NCI-H82 treated with DMSO at 0.1 percent for 48 hours (cell line): ENCODE results near the gene KIAA1217.

Source experiments
- DNase-seq: peaks from one replicate; lab custom pipeline; 2025; ENCODE audit not compliant: unreplicated experiment; lab: John Stamatoyannopoulos, UW

Gene KIAA1217

GRCh38 chr10:24394461-24395190, 185.7 kb downstream of the KIAA1217 start:
- DNase-seq, result no peak

- DNase-seq, result no peak
Measured at GRCh38 chr10:24396396-24396795, 187.5 kb downstream of the KIAA1217 start.

DNA sequence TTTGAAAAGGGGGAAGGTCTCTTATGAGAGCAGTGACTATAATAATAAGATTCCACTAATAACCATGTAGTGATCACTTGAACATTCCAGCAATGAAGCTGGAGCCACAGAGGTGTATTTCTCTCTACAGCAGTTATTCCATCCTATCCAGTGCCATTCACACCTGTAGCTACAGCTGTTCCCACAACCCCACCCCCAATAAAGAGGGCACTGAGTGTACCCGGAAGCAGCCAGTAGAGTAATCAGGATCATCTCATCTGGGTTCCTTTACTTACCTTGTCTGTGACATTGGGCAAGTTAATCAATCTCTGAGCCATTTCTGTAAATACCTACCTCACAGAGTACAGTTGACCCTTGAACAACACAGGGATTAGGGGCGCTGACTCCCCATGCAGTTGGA, 188.7 kb downstream of the KIAA1217 start:
- DNase-seq, result no peak

DNA sequence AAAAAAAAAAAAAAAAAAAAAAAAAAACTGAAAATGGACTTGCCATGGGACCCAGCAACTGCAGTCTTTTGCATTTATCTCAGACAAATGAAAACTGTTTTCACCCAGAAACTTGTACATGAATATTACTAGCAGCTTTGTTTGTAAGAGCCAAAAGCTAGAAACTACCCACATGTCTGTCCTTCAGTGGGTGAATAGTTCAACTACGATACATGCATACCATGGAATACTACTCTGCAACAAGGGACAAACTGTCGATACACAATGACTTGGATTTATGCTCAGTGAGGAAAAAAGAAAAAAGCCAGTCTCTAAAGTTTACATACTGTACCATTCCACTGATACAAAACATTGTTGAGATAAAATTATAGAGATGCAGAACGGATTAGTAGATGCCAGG, 195.6 kb downstream of the KIAA1217 start:
- no peak for DNase-seq

GRCh38 chr10:24405635-24406034, 196.7 kb downstream of the KIAA1217 start:
- DNase-seq, result no peak

DNA sequence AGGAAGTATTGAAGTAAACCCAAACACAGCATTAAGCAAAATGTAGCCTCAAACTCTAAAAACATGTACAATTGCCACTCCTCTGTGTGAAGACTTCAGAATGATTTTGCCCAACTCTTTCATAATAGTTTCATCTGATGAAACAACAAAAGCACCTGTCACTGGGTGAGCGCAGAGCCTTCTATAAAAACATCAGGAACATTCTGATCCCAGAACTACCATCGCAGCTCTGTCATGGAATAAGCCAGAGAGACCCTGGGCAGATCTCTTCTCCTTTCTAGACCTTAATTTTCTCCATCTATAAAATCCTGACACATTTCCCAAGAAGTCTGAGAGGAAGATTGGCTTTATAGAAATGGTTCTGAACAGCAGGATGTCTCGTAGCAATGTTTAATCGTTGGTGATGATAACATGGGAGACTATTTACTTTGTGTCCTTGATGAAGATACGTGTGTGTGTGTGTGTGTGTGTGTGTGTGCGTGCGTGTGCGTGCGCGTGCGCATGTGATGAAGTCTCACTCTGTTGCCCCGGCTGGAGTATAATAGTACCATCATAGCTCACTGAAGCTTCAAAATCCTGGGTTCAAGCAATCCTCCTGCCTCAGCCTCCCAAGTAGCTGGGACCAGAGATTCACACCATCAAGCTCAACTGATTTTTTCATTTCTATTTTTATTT, 198.0 kb downstream of the KIAA1217 start:
- DNase-seq, result no peak

- DNase-seq, result no peak
Measured at GRCh38 chr10:24407928-24408327, 199.0 kb downstream of the KIAA1217 start.

DNA sequence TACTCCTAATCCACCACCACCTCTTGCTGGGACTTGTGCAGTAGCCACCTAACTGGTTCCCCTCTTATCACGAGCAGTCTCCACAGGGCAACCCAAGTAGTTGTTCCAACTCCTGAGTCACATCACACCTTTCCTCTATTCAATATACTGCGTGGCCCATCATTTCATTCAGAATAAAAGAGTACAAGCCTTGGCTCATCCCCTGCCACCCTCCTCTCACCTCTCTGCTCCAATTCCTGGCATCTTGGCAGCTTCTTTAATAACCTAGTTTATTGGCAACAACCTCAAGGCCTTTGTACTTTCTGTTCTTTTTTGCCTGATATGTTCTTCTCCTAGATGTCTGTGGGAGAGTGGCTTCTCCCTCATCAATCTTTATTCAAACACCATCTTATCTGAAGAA, 199.4 kb downstream of the KIAA1217 start:
- no peak for DNase-seq

- no peak for DNase-seq
Measured at GRCh38 chr10:24414597-24414996, 205.7 kb downstream of the KIAA1217 start.

DNA sequence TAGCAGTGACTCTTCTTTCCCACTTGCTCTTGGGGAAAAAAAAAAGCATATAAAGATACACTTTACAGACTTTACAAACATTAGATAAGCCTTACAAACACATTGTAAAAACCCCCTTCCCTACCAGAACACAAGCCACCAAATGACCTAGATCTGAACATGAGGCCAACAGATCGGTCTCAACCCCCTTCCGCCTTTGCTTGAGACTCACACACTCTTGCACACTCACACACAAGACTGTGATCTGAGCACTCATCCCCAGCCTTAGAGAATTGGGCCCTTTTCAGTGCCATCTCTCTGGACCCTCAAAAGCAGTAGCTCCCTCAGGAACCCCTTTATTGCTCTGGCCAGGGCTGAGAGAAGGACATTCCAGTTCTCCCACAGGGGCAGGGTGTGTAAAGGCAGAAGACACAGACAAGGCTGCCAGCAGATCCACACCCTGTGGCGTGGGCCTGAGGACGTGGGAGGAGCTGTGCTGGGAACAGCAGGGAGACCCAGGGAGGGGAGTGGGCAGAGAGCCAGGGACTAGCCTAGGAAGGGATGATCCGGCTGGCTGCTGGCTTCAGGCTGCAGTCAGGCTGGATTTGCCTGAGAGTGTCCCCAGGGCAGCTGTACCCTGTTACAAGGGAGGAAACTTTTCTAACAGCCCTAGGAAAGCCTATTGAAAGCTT, 206.7 kb downstream of the KIAA1217 start:
- peak; percentile 43 for DNase-seq

DNA sequence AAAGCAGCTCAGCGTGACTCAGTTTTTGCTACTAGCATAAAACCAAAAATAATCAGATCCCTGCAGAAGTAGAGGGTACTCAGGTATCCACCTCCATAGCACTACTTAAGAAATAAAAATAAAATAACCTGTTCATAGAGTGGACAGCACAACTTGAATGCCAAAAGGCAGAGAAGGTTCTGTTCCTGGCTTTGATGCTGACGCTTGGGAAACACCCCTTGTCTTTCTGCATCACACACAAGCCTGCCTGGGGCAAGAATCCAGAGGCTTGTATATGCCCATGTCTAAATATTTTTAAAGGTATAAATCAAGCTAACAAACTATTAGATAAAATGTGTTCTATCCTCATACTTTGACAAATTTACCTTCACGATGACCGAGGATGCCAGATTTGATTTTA, 207.3 kb downstream of the KIAA1217 start:
- no peak for DNase-seq

DNA sequence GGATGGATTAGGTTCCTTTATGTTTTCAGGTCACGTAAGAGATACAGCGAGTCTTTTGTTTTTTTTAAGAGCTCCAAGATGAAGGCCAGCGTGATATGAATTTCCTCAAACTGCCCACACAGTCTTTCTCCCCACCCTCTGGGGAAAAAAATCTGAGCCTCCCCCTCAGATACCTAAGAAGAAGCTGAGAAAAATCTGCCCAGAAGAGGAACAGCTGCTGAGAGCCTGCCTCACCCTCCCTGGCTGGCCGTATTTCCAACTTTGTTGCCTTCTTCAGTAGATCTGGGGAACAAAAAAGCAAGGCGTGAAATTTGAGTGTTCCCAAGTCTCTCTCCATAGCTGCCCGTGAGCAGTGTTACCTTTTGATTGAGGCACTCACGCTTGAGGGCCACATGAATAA, 208.1 kb downstream of the KIAA1217 start:
- DNase-seq, result no peak

DNA sequence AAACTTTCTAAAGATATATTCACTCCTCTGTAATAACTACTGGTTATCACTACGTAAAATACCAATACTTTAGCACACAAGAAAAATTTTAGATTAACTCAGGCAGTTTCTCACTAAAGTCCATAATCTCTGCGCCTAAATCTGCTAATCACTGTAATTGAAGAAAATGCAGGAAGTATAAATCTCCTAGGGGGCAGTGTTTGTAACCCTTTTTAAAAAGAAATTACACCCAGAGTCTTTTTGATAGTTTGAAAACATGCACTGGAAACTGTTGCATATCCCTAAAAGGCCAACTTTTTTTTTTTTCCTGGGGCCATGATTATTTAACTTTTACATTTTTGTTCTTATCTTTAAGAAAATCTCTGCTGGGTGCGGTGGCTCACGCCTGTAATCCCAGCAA, 209.6 kb downstream of the KIAA1217 start:
- peak; percentile 23 for DNase-seq

GRCh38 chr10:24419066-24419465, 210.1 kb downstream of the KIAA1217 start:
- DNase-seq, result no peak

GRCh38 chr10:24425151-24425550, 216.2 kb downstream of the KIAA1217 start:
- DNase-seq, result no peak

DNA sequence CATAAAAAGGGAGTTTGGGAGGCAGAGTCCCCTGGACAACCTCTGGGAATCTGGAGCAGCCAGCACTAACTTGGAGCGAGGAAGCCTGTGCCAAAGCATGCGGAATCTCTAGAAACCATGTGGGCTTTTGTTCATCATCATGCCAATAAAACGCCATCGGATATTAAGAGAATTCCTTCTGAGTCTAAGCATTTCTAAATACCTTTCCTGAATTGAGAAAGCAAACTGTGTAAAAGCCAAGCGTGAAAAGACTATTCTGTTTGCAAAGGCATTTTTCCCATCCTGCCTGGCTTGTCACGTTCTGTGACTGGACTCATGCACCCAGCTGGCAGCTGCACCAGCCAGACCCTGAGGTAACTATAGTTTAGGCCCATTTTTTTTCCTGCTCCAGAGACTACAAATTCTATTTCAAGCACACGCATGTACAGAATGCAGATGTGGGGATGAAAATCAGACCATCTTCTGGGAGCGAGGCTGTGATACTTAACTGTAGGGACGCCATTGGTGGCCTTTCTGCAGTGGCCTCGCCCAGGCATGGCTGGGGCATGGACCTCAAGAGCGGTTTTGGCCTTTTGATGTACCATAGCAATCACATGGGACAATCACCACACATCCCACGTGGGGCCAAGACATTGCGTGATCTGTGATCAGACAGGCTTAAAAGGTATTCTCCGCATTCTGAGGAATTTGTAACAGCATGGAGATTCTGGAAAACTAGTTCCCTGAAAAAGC, 218.9 kb downstream of the KIAA1217 start:
- DNase-seq, result no peak

GRCh38 chr10:24428410-24428782, 219.5 kb downstream of the KIAA1217 start:
- DNase-seq, result no peak

DNA sequence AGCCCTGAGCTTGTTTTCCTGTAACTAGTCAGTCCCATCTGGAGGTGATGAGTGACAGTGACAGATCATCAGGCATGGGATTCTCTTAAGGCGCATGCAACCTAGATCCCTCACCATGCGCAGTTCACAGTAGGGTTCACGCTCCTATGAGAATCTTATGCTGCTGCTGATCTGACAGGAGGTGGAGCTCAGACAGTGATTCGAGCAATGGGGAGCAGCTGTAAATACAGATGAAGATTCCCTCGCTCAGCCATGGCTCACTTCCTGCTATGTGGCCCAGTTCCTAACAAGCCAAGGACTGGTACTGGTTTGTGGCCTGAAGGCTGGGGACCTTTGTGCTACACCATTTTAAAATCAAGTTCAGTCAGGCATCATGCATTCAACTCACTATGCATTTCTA, 221.7 kb downstream of the KIAA1217 start:
- no peak for DNase-seq

- no peak for DNase-seq
Measured at GRCh38 chr10:24432478-24433416, 223.8 kb downstream of the KIAA1217 start.

GRCh38 chr10:24433705-24434104, 224.8 kb downstream of the KIAA1217 start:
- DNase-seq, result no peak
